SJCRH30 (cell line): ENCODE results near the gene KLHDC8B. TPM values are rescaled to one million over a fixed set of nuclear protein-coding genes. Genes with fewer than 3 reads are reported as not detected.
"Not testable (repeated sequence)": the region's sequence is repeated elsewhere in the genome, so short reads cannot be mapped to it uniquely, and the experiment has no call there.

ENCODE experiments used
- DNase-seq, 2 experiments: peaks; one replicate each; pipeline ENCODE4 v3.0.0-alpha.2; 2015 to 2020
- H3K27ac ChIP-seq: fragments of 250-450 bp; sonication (Bioruptor Pico); 2 replicates; pipeline ENCODE4 v1.5.1; 2020; ENCODE audit warnings: mild to moderate bottlenecking, moderate library complexity
- H3K27me3 ChIP-seq: fragments of 250-450 bp; sonication (Bioruptor Pico); 2 replicates; pipeline ENCODE4 v1.5.1; 2020; ENCODE audit warnings: mild to moderate bottlenecking, moderate library complexity
- H3K36me3 ChIP-seq: fragments of 250-450 bp; sonication (Bioruptor Pico); 2 replicates; pipeline ENCODE4 v1.5.1; 2020; ENCODE audit warnings: mild to moderate bottlenecking, moderate library complexity
- H3K4me1 ChIP-seq: fragments of 250-450 bp; sonication (Bioruptor Pico); 2 replicates; pipeline ENCODE4 v1.5.1; 2020; ENCODE audit warnings: mild to moderate bottlenecking, moderate library complexity
- H3K4me3 ChIP-seq: fragments of 250-450 bp; sonication (Bioruptor Pico); 2 replicates; pipeline ENCODE4 v1.5.1; 2020; ENCODE audit warnings: mild to moderate bottlenecking, moderate library complexity
- H3K9me3 ChIP-seq: fragments of 250-450 bp; sonication (Bioruptor Pico); replicated peaks from 2 replicates; pipeline ENCODE4 v1.5.1; 2020; ENCODE audit warnings: mild to moderate bottlenecking, moderate library complexity
- total RNA-seq: library from RNA; depleted of rRNA; stranded (reverse); fragments of >200 nt; shearing (Covaris generic); gene quantifications from 2 replicates; pipeline ENCODE4 v1.2.3, GENCODE V29; 2014

Gene KLHDC8B
- total RNA-seq, 1 experiment from 2014 or later, result 7.8 TPM

DNA sequence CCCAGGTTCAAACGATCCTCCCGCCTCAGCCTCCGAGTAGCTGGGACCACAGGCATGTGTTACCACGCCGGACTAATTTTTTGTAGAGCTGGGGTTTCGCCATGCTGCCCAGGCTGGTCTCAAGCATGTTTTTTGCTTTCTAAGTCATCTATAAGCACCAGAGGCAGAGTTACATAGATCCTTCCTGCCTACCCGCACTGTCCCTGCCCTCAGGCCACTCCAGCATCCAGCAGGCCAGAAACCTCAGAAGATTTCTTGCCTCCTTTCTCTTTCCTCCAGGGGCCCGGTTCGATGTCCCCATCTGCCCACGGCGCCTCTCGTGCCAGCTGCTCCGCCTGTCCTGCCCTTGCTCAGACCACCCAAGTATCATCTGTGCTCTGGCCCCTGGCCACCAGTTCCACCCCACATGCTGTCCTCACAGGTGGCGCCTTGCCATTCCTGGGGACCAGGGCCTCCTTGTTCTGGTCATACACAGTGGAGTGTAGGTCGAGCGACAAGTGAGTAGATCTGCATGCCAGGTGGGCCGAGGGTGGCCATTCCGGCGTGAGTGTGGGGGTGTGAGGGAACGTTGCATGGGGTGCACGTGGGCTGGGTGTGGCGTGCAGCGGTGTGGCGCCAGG lies 27.3 kb downstream of the KLHDC8B start:
- Histone ChIP-seq H3K4me1 (no peaks in the 10 kb centered on the region), H3K9me3 (no peaks in the 10 kb centered on the region), H3K27ac (no peak overlapping the region), H3K4me3 (no peak overlapping the region), H3K27me3 (no peaks in the 10 kb centered on the region), H3K36me3 (no peaks in the 10 kb centered on the region)
- DNase-seq, result peak; percentile 6 to 10

DNA sequence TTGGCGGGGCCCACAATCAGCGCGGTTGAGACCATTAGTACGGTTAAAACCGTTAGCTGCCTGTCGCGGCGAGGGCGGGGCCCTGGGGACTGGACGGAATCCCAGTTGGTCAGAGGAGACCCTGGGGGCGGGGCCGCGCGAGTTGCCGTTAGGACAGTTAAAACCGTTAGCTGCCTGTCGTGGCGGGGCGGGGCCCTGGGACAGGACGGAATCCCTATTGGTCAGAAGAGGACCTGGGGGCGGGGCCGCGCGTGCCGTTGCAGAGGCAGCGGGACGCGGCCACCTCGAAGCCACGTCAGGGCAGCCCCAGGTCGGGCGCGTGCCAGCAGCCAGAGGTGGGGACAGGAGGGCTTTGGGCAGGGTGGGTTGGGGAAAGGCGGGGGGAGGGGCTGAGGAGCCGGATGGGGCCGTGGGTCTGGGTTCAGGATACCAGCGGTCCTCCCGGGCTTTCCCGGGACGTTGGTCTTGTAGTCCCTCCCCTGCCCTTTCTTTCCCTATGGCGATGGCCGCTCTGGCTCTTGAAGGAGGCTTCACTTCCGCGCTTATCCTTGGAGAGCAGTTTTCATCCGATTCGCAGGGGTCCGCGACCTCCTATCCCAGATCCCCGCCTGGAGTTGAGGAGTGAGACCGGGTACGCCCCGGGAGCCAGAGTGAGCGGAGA lies 28.0 kb downstream of the KLHDC8B start:
- Histone ChIP-seq H3K27me3 (no peaks in the 10 kb centered on the region), H3K4me3 (no peak overlapping the region), H3K27ac (no peak overlapping the region), H3K4me1 (no peaks in the 10 kb centered on the region), H3K9me3 (no peaks in the 10 kb centered on the region), H3K36me3 (no peaks in the 10 kb centered on the region)
- DNase-seq, result no peak

GRCh38 chr3:49199900-49200281 lies 28.5 kb downstream of the KLHDC8B start:
- Histone ChIP-seq H3K36me3 (no peaks in the 10 kb centered on the region), H3K9me3 (no peaks in the 10 kb centered on the region), H3K4me3 (no peak overlapping the region), H3K27me3 (no peaks in the 10 kb centered on the region), H3K4me1 (no peaks in the 10 kb centered on the region), H3K27ac (no peak overlapping the region)
- DNase-seq, result no peak

- H3K36me3 ChIP-seq, result no peaks in the 10 kb centered on the region
- peaks cover 7% of the 10 kb centered on the region for H3K4me1 ChIP-seq
- DNase-seq, result no peak
- no peak overlapping the region for H3K4me3 ChIP-seq
- peaks cover 4% of the 10 kb centered on the region for H3K9me3 ChIP-seq
- H3K27me3 ChIP-seq, result no peaks in the 10 kb centered on the region
- no peak overlapping the region for H3K27ac ChIP-seq
Observed at GRCh38 chr3:49213541-49213943, 42.1 kb downstream of the KLHDC8B start.

DNA sequence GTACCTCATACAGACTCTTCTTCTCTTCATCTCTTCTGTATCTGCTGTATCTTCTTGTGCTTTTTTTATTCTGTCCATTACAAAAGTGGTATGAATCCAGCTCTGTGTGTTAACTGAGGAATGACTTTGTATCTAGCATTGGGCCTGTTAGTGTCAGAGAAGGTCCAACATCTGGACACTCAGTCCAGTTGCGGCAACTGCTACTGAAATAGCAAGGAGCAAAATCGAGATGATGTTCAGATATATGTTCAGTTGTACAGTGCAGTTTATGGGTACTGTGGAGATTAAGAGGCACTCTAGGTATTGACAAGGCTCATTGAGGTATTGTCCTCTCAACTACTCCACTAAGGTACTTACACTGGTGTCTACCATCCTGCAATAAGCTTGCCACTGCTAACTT lies 42.6 kb downstream of the KLHDC8B start:
- no peaks in the 10 kb centered on the region for H3K36me3 ChIP-seq
- no peaks in the 10 kb centered on the region for H3K27me3 ChIP-seq
- peaks cover 10% of the 10 kb centered on the region for H3K4me1 ChIP-seq
- H3K9me3 ChIP-seq, result peaks cover 4% of the 10 kb centered on the region
- no peak overlapping the region for H3K27ac ChIP-seq
- no peak overlapping the region for H3K4me3 ChIP-seq
- DNase-seq, result no peak

DNA sequence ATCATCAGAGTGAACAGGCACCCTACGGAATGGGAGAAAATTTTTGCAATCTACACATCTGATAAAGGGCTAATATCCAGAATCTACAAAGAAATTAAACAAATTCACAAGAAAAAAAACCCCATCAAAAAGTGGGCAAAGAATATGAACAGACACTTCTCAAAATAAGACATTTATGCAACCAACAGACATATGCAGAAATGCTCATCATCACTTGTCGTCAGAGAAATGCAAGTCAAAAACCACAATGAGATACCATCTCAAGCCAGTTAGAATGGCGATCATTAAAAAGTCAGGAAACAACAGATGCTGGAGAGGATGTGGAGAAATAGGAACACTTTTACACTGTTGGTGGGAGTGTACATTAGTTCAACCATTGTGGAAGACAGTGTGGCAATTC lies 45.3 kb downstream of the KLHDC8B start:
- not testable (repeated sequence) for H3K9me3 ChIP-seq, DNase-seq, H3K36me3 ChIP-seq, H3K27me3 ChIP-seq, H3K4me3 ChIP-seq, H3K27ac ChIP-seq, H3K4me1 ChIP-seq

- H3K4me1 ChIP-seq, H3K9me3 ChIP-seq, H3K4me3 ChIP-seq, H3K27ac ChIP-seq, H3K27me3 ChIP-seq, H3K36me3 ChIP-seq, DNase-seq: not testable (repeated sequence)
Observed at GRCh38 chr3:49217108-49217507, 45.7 kb downstream of the KLHDC8B start.

DNA sequence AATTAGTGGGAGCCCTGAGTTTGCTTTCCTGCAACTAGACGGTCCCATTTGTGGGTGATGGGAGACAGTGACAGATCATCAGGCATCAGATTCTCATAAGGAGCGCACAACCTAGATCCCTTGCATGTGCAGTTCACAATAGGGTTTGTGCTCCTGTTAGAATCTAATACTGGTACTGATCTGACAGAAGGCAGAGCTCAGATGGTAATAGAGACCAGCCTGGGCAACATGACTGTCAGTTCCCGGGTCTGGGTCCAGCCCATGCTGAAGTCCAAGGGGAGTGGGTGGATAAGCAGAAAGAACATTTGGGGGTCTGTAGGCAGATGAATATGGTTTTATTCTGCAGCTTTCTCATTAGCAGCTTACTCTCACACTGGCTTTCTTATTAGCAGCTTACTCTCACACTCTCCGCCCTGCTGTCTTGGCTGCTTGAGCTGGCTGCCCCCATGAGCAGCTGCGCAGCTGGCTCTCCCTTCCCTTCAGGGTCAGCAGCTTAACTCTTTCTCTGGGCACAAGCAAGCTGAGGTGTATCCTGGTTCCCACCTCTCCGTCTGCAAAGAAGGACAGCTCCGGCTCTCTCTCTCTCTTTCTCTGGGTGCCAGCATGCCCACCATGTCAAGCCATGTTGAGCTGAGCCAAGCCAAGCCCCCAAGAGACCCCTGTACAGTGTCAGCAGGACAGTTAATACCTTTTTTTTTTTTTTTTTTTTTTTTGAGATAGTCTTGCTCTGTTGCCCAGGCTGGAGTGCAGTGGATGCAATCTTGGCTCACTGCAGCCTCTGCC lies 46.5 kb downstream of the KLHDC8B start:
- no peaks in the 10 kb centered on the region for H3K27me3 ChIP-seq
- H3K36me3 ChIP-seq, result no peaks in the 10 kb centered on the region
- H3K4me3 ChIP-seq, result no peak overlapping the region
- peaks cover 10% of the 10 kb centered on the region for H3K4me1 ChIP-seq
- DNase-seq, result peak; percentile 38 to 55
- peak overlapping the region; percentile 26 for H3K27ac ChIP-seq
- peaks cover 4% of the 10 kb centered on the region for H3K9me3 ChIP-seq

DNA sequence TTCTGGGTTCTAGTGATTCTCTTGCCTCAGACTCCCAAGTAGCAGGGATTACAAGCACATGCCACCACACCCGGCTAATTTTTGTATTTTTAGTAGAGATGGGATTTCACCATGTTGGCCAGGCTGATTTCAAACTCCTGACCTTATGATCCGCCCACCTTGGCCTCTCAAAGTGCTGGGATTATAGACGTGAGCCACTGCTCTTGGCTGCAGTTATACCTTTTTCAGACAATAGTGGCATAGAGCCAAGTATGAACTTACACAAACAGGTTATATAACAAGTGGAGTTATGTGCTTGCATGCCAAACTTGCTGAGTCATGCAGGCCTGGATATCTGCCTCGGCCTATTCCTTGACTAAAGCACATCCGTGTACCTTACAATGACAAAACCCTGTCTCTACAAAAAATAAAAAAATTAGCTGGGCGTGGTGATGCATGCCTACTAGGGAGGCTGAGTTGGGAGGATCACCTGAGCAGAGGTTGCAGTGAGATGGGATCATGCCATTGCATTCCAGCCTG lies 47.1 kb downstream of the KLHDC8B start:
- DNase-seq, result peak; percentile 56 to 57

GRCh38 chr3:49219132-49219531 lies 47.7 kb downstream of the KLHDC8B start:
- Histone ChIP-seq H3K27ac (peak overlapping the region; percentile 26), H3K27me3 (no peaks in the 10 kb centered on the region), H3K36me3 (no peaks in the 10 kb centered on the region), H3K9me3 (peaks cover 1% of the 10 kb centered on the region), H3K4me1 (peaks cover 10% of the 10 kb centered on the region), H3K4me3 (no peak overlapping the region)
- DNase-seq, result no peak

More for the DNA sequence above, 47.1 kb downstream of the KLHDC8B start:
- not testable (repeated sequence) for H3K4me3 ChIP-seq, H3K9me3 ChIP-seq, H3K27me3 ChIP-seq, H3K36me3 ChIP-seq, H3K4me1 ChIP-seq
- H3K27ac ChIP-seq, result peak overlapping the region; percentile 26

DNA sequence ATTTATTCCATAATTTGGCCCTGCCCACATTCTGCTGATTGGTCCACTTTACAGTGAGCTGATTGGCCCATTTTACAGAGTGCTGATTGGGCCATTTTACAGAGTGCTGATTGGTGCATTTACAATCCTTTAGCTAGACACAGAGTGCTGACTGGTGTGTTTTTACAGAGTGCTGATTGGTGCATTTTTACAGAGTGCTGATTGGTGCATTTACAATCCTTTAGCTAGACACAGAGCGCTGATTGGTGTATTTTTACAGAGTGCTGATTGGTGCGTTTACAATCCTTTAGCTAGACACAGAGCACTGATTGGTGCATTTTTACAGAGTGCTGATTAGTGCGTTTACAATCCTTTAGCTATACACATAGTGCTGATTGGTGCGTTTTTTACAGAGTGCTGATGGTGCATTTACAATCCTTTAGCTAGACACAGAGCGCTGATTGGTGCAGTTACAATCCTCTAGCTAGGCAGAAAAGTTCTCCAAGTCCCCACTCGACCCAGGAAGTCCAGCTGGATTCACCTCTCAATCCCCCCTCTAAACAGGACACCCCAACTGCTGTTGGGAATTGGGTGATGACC lies 49.7 kb downstream of the KLHDC8B start:
- H3K36me3 ChIP-seq, DNase-seq, H3K4me3 ChIP-seq, H3K27me3 ChIP-seq, H3K9me3 ChIP-seq, H3K4me1 ChIP-seq, H3K27ac ChIP-seq: not testable (repeated sequence)

- H3K4me1 ChIP-seq, result peaks cover 10% of the 10 kb centered on the region
- H3K27me3 ChIP-seq, result no peaks in the 10 kb centered on the region
- no peak for DNase-seq
- H3K36me3 ChIP-seq, result no peaks in the 10 kb centered on the region
- no peak overlapping the region for H3K4me3 ChIP-seq
- H3K9me3 ChIP-seq, result no peaks in the 10 kb centered on the region
- H3K27ac ChIP-seq, result no peak overlapping the region
Observed at GRCh38 chr3:49222002-49222401, 50.6 kb downstream of the KLHDC8B start.
